Thoracic aorta (tissue), 2 donors: Measurements from ENCODE around the gene KCNK7. TPM values are rescaled to one million over a fixed set of nuclear protein-coding genes. Genes with fewer than 3 reads are reported as not detected.
"Not testable (repeated sequence)": the region's sequence is repeated elsewhere in the genome, so short reads cannot be mapped to it uniquely, and the experiment has no call there.

Experiments used
- ATAC-seq: fragments of 150-250 bp; one replicate; pipeline ENCODE4 v1.8.0; 2017; ENCODE audit warnings: low read depth; ENCODE audit not compliant: insufficient number of reproducible peaks, low FRiP score
- DNase-seq: peaks from one replicate; pipeline ENCODE4 v3.0.0-alpha.2; 2020; ENCODE audit warnings: low spot score
- H3K27ac ChIP-seq, 2 donors: fragments of 200-600 bp; sonication (generic); 1 replicate in 1 of 2; 2 replicates in 1 of 2; pipeline ENCODE4 v1.5.1; 2016; ENCODE audit warnings: mild to moderate bottlenecking in 2 of 2, moderate library complexity in 2 of 2
- H3K27me3 ChIP-seq: fragments of 200-600 bp; sonication (generic); replicated peaks from 2 replicates; pipeline ENCODE4 v1.6.0; 2016; ENCODE audit warnings: mild to moderate bottlenecking; ENCODE audit not compliant: insufficient read depth
- H3K36me3 ChIP-seq: fragments of 200-600 bp; sonication (generic); one replicate; pipeline ENCODE4 v1.5.1; 2016
- H3K4me1 ChIP-seq, 2 donors: fragments of 200-600 bp; sonication (generic); 1 replicate in 1 of 2; 2 replicates in 1 of 2; pipeline versions ENCODE4 v1.5.1 to v1.6.0; 2016; ENCODE audit warnings: low read depth in 2 of 2, mild to moderate bottlenecking in 1 of 2; ENCODE audit not compliant: control insufficient read depth in 1 of 2
- H3K4me3 ChIP-seq: fragments of 200-600 bp; sonication (generic); 2 replicates; pipeline ENCODE4 v1.5.1; 2016; ENCODE audit warnings: mild to moderate bottlenecking
- H3K9me3 ChIP-seq: fragments of 200-600 bp; sonication (generic); 2 replicates; pipeline ENCODE4 v1.5.1; 2016
- CTCF ChIP-seq: fragments of 200-600 bp; sonication (generic); IDR thresholded peaks from one replicate; pipeline ENCODE4 v1.5.1; 2019; ENCODE audit warnings: antibody characterized with exemption
- total RNA-seq, 2 donors: library from RNA; depleted of rRNA; stranded (reverse); fragments of >200 nt; gene quantifications; one replicate each; pipeline versions ENCODE4 v1.1.0 to v1.2.3, GENCODE V29; 2016

KCNK7 gene
- total RNA-seq, 2 donors from 2014 or later: 0.95 TPM; not detected in 1

- H3K27ac ChIP-seq: no peak overlapping the region
- ATAC-seq (no peak), DNase-seq (no peak)
- peaks cover 23 to 40% of the 10 kb centered on the region in 2 donors for H3K4me1 ChIP-seq
- H3K36me3 ChIP-seq: peaks cover 25% of the 10 kb centered on the region
- no peaks in the 10 kb centered on the region for H3K9me3 ChIP-seq
- no peaks in the 10 kb centered on the region for H3K27me3 ChIP-seq
- TF ChIP-seq CTCF: no peak
- H3K4me3 ChIP-seq: peak overlapping the region; percentile 56
Observed at GRCh38 chr11:65641297-65642013, 45.9 kb upstream of the KCNK7 start.

GRCh38 chr11:65640483-65641296 is 45.1 kb upstream of the KCNK7 start:
- peaks cover 23 to 40% of the 10 kb centered on the region in 2 donors for H3K4me1 ChIP-seq
- ATAC-seq: no peak
- H3K9me3 ChIP-seq: no peaks in the 10 kb centered on the region
- peaks cover 28% of the 10 kb centered on the region for H3K36me3 ChIP-seq
- peak overlapping the region in 1 of 2 donors; percentile 71 for H3K27ac ChIP-seq
- DNase-seq: no peak
- no peak for TF ChIP-seq CTCF
- H3K27me3 ChIP-seq: no peaks in the 10 kb centered on the region
- H3K4me3 ChIP-seq: peak overlapping the region; percentile 56

- peaks cover 32% of the 10 kb centered on the region for H3K36me3 ChIP-seq
- no peak for ATAC-seq
- peaks cover 23 to 40% of the 10 kb centered on the region in 2 donors for H3K4me1 ChIP-seq
- peak overlapping the region in 1 of 2 donors; percentile 74 for H3K27ac ChIP-seq
- DNase-seq: no peak
- peak overlapping the region; percentile 56 for H3K4me3 ChIP-seq
- H3K9me3 ChIP-seq: no peaks in the 10 kb centered on the region
- TF ChIP-seq CTCF: no peak
- H3K27me3 ChIP-seq: no peaks in the 10 kb centered on the region
Observed at GRCh38 chr11:65639623-65640482, 44.3 kb upstream of the KCNK7 start.

GRCh38 chr11:65639228-65639597 is 43.6 kb upstream of the KCNK7 start:
- ATAC-seq, H3K27me3 ChIP-seq, H3K9me3 ChIP-seq, DNase-seq: not testable (repeated sequence)
- Histone ChIP-seq H3K4me3 (peak overlapping the region; percentile 87), H3K27ac (peak overlapping the region in 1 of 2 donors; percentile 74), H3K36me3 (peaks cover 36% of the 10 kb centered on the region), H3K4me1 (peaks cover 23 to 40% of the 10 kb centered on the region in 2 donors)

- H3K36me3 ChIP-seq: peaks cover 42% of the 10 kb centered on the region
Observed at GRCh38 chr11:65637794-65638419, 42.3 kb upstream of the KCNK7 start, which contains the start of gene SIPA1. Gene SIPA1 (plus strand): TSS chr11:65638101. CDS start chr11:65640922, 2,821 bp downstream.

More at GRCh38 chr11:65637794-65638419, 42.3 kb upstream of the KCNK7 start, which contains the start of gene SIPA1:
- peak within 1 kb of the TSS; percentile 53 to 74 for H3K27ac ChIP-seq
- H3K4me1 ChIP-seq: peaks cover 23 to 40% of the 10 kb centered on the region in 2 donors
- peak; percentile 26 for TF ChIP-seq CTCF
- ATAC-seq (peak; percentile 52), DNase-seq (no peak)
- peak within 1 kb of the TSS; percentile 87 for H3K4me3 ChIP-seq
- H3K9me3 ChIP-seq: no peaks in the 10 kb centered on the region
- no peaks in the 10 kb centered on the region for H3K27me3 ChIP-seq
